Measurements from ENCODE around the gene DSCAML1.

GRCh38 chr11:117517097-117517496 lies 279.9 kb downstream of the DSCAML1 start:
- TF ChIP-seq BACH2 (CRISPR knock-in tag; IDR thresholded peaks at IDR 0.05; ENCODE audit: borderline replicate concordance) (no peak), TCF4 (CRISPR knock-in tag; IDR thresholded peaks at IDR 0.05; ENCODE audit: borderline replicate concordance) (no peak), ARNTL (CRISPR knock-in tag; IDR thresholded peaks at IDR 0.05; ENCODE audit: borderline replicate concordance, low read depth) (no peak), GLIS3 (CRISPR knock-in tag; IDR thresholded peaks at IDR 0.05) (no peak), SNAI2 (CRISPR knock-in tag; IDR thresholded peaks at IDR 0.05) (no peak), CSRNP3 (CRISPR knock-in tag; IDR thresholded peaks at IDR 0.05) (no peak), ZFP30 (CRISPR knock-in tag; IDR thresholded peaks at IDR 0.05) (no peak)

Measured in SK-N-SH treated with all-trans-retinoic acid at 6 μM for 48 hours (cell line).